Daoy (cell line): Measurements from ENCODE around the gene AP1S1. TPM values are rescaled to one million over a fixed set of nuclear protein-coding genes. Genes with fewer than 3 reads are reported as not detected.
"Not testable (repeated sequence)": the region's sequence is repeated elsewhere in the genome, so short reads cannot be mapped to it uniquely, and the experiment has no call there.

Experiments used
- DNase-seq: peaks from one replicate; pipeline ENCODE4 v3.0.0-alpha.2; 2015; ENCODE audit warnings: low read depth
- total RNA-seq: library from RNA; depleted of rRNA; stranded (reverse); fragments of >200 nt; shearing (Covaris generic); gene quantifications from 2 replicates; pipeline ENCODE4 v1.2.3, GENCODE V29; 2014

The AP1S1 gene
- total RNA-seq, 1 experiment from 2014 or later = 320 TPM

DNA sequence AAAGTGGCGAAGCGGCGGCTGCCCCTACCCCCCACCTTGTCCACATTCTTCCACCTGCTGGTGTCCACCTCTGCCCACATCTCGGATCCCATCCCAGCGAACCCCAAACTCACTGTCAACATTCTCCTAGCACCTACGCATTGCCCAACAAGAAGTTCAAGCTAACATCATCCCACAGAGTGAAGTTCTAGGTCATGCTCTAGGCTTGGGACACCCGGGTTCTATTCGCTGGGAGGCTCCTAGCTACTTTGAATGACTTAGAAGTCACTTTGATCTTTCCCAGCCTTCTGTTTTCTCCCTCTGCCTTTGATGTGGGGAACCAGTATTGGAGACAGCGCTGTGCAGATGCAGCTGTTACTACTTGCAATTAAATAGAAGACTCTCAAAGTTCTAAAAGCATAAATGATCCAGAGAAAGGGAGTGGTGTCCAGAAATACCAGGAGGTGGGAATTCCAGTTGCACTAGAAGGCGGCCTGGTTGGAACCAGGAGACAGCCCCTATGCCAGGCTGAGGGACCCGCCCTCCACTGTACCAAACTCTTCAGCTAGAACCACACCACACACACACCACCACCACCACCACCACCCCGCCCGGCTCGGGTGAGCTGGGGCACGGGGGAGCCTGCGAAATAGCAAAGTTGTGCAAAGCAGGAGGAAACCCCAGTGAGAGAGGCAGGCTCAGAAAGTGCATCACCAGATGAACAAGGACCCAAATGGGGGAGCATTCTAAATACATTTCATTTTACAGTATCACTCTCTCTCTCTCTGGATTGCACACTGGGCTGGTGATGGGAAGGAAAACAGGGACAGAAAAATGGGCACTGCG lies 16.6 kb downstream of the AP1S1 start:
- no peak for DNase-seq

DNA sequence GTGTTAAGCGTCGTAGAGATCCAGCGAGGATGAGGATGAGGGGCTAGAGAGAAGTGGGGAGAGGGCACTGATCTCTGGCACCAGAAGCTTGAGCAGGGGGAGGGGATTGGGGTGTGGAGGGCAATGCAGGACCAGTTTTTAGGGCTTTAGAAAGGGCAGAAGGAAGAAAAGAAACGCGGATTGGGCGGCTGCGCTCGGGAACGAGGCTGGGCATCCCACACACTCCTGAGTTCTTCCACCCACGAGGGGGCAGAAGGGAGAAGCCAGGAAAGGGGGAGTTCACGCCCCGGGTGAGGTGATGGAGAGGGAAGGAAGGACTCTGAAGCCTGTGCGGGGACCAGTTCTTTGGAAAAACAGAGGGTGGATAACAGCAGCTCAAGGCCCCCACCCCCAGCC lies 17.2 kb downstream of the AP1S1 start:
- DNase-seq = no peak

DNA sequence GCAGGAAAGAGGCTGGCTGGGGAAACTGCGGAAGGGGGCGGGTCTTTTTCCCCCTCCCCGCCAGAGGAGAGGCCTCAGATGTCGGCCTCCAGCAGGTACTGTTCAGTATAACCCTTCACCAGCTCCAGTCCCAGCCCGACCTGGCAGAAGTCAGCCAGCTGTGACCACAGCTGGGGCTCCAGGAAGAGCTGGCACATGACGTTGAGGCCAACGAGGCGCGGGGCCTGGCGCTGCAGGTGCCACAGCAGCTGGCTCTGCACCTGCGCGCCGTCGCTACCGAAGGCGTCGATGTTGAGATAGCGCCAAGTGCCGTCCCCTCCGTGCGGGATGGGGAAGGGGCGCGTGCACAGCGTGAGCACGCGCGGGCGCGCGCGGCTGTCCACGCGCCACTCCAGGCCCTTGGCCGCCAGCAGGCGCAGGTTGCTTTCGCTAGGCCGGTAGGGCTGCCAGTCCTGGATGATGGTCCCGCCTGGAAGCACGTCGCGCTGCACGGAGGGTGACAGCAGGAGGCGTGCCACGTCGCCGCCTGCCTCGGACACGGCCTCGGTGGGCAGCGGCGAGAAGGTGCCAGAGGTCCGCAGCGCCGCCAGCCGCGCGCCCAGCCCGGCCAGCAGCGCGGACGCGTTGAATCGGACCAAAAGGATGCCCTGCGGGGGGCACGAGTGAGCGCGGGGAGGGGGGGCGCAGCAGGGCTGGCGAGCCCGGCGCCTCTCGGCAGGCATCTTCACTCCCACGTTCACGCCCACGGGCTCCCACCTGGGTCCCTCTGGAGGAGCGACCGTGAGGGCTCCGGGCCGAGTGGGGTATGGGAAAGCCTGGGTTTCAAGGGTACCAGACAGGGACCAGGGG lies 18.0 kb downstream of the AP1S1 start:
- peak; percentile 47 for DNase-seq

DNA sequence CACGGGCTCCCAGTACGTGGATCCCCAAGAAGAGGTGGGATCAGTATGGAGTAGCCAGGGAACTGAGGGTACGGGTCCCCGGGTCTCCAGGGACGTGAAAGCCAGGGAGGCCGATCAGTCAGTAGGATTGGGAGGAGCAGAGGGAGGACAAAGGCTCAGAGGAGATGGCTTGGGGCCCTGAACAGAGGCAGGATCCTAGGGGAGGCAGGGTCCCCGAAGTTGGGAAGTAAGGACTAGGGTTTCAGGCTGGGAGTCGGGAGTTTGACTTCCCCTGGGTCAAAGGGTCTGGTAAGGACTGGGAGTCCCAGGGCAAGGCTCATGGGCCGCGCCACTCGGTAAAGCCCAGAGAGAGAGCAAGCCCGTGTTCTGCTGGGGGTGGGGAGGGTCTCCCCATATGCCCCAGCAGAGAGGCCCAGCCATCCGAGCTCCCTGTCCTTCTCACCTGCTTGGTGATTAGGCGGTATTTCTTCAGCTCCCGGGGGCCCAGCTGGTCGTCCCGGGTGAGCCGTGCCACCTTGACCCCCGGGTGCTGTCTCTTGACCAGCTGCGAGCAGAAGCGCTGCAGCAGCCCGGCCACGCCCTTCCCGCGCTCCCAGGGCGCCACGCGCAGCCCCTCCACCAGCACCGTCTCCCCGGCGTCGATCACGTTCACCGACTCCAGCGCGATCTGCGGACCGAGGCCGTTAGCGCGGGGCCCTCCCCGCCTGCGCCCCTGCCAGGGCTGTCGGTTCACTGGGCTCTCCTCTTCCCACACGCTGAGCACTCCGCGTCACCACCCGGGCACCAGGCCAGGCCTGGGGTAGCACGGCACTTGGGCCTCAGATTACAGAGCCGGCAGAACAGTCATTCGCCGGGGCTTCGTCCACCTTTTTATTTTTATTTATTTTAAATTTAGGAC lies 18.8 kb downstream of the AP1S1 start:
- DNase-seq = peak; percentile 100

GRCh38 chr7:101173752-101174244 lies 19.5 kb downstream of the AP1S1 start:
- peak; percentile 91 for DNase-seq

DNA sequence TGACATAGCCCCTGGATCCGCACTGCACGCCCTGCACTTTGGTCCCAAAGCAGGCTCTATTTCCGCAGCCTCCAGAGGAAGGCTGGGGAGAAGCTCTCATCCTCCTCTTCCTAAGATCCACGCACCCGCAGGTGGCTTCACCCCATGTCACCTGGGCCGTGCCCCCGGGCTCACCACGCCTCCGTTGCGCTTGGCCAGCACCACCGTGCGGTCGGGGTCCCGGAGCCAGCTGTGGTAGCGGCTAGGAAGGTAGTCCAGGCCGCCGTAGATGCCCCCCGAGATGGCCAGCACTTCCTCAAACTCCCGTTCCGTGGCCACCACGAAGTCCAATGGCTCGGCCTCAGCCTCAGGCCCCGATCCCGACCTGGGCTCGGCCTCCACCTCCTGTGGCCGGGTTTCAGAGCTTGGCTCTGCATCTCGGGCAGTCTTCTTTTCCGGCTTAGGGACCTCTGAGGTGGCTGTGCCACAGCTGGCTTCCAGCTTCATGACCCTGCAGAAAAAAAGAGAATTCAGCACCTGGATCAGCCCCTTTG lies 20.1 kb downstream of the AP1S1 start:
- peak; percentile 38 for DNase-seq

- no peak for DNase-seq
Measured at GRCh38 chr7:101175664-101176063, 21.4 kb downstream of the AP1S1 start.

DNA sequence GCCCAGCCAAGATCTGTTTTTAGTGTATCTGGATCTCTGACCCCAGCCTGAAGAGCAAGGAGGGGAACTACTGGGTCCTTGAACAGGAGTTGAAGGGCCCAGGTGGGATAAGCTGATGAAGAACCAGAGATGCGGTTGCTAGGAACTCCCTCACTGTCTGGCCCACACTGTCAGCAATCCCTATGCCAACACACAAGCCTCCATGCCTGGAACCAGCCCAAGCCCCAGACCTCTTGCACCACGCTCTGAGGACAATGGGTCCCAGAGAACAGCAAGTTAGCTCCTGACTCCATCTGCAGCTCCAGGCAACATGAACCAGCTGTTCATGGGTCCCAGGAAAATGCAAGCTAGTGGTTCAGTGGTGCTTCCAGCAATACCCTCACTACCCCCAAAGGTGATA lies 23.4 kb downstream of the AP1S1 start:
- no peak for DNase-seq

DNA sequence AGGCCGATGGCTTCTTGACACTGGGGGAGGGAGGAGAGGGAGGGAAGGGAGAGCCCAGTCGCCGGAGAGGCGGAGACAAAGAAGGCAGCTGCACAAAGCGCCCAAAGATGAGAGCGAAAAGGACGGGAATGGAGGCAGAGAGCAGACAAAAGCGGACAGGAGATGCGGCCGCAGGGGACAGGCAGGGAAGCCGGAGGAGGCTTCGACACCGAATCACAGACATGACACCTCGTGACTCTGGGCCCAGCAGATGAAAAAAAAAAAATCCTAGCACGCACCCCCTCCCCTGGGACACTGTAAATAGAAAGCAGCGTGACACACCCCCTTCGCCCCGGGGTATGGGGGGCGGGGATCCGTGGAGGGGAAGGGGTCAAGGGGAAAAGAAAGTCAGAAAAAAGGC lies 24.8 kb downstream of the AP1S1 start:
- DNase-seq = peak; percentile 55

DNA sequence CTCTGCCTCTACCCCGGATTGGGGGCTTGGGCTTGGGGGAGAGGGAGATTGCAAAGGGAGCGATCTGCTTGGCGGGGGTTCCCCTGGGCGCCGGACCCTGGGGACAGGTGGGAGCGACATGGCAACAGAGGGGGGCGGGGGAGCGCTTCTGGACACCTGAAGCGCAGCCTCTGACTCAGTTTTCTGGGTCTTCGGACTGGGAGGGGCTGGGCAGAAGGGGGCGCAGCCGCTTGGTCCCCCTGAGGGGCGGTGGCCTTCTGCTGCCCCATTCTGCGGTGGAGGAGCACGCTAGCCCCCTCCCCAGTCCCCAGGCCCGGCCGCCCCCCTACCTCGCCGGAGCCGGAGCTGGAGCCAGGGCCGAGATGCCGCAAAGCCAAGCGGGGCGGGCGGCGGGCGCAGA lies 25.4 kb downstream of the AP1S1 start:
- DNase-seq = no peak

GRCh38 chr7:101180130-101180755 lies 26.0 kb downstream of the AP1S1 start, which contains the start of gene NAT16:
NAT16 (minus strand) TSS chr7:101180293; CDS start chr7:101174807, 5,486 bp downstream.
- DNase-seq = no peak

DNA sequence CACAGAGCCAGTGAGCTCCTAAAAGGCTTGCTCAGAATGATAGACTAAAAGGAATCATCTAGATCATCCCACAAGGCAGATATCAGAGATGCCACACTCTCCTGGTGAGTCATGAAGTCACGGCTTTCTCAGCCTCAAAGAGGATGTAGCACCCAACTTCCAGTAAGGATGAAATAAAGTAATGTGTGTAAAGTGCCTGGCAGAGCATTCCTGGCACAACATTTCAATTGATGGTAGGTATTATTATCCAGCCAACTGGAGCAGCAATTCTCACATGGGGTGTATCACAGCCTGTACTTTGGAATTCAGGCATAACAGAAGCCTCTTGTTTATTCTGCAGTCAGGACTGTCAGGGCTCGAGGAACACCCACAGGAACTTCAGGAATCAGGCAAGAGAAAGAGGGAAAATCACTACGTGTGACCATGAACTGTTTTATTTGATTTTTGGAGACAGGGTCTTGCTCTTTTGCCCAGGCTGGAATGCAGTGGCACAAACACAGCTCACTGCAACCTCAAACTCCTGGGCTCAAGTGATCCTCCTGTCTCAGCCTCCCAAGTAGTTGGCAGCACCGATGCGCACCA lies 31.1 kb downstream of the AP1S1 start:
- peak; percentile 54 for DNase-seq

- no peak for DNase-seq
Measured at GRCh38 chr7:101186194-101186593, 31.9 kb downstream of the AP1S1 start.

DNA sequence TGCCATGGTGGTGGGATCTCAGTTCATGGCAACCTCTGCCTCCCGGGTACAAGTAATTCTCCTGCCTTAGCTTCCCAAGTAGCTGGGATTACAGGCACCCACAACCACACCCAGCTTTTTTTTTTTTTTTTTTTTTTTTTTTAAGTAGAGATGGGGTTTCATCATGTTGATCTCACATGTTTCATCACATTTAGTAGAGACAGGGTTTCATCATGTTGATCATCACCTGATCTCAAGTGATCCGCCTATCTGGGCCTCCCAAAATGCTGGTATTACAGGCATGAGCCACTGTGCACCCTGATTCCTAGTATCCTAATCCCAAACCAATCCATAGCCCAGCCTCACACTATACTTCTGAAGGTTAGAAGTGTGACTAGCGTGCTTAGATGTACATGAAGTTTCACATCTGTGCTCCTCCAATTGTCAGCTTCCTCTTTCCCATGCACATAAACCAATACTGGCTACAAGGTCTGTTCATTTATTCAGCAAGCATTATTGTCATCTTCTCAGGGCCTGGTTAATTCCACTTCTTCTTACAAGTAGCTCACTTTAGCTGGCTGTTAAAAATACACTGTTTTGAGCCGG lies 32.7 kb downstream of the AP1S1 start:
- DNase-seq = no peak

GRCh38 chr7:101189109-101189508 lies 34.8 kb downstream of the AP1S1 start:
- no peak for DNase-seq

GRCh38 chr7:101195884-101196283 lies 41.6 kb downstream of the AP1S1 start:
- DNase-seq = no peak

GRCh38 chr7:101197991-101198390 lies 43.7 kb downstream of the AP1S1 start:
- DNase-seq = no peak

GRCh38 chr7:101198476-101198875 lies 44.2 kb downstream of the AP1S1 start:
- DNase-seq = no peak

DNA sequence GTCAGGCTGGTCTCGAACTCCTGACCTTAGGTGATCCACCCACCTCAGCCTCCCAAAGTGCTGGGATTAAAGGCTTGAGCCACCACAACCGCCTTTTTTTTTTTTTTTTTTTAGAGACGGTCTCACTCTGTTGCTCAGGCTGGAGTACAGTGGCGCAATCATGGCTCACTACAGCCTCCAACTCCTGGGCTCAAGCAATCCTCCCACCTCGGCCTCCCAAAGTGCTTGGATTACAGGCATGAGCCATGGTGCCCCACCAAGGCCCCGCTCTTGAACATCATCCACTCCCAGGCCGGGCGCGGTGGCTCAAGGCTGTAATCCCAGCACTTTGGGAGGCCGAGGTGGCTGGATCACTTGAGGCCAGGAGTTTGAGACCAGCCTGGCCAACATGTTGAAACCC lies 45.2 kb downstream of the AP1S1 start:
- DNase-seq = not testable (repeated sequence)

DNA sequence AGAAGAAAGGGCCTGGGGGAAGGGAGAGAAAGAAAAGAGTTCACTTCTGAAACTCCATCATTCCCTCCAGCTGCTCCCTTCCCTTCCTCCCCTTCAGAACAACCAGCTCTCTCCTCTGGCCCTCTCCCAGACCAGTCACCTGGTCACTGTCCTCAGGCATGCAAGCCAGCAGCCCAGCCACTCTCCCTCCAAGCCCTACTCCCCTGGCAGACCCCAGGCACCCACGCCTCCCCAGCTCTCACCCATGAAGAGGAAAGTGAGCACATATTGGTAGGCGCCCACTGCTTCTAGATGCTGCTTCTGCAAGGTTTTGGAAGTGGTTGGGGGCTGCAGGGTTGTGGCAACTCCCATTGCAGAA lies 46.2 kb downstream of the AP1S1 start:
- no peak for DNase-seq
